ENCODE measurements around the gene MACROD1.

DNA sequence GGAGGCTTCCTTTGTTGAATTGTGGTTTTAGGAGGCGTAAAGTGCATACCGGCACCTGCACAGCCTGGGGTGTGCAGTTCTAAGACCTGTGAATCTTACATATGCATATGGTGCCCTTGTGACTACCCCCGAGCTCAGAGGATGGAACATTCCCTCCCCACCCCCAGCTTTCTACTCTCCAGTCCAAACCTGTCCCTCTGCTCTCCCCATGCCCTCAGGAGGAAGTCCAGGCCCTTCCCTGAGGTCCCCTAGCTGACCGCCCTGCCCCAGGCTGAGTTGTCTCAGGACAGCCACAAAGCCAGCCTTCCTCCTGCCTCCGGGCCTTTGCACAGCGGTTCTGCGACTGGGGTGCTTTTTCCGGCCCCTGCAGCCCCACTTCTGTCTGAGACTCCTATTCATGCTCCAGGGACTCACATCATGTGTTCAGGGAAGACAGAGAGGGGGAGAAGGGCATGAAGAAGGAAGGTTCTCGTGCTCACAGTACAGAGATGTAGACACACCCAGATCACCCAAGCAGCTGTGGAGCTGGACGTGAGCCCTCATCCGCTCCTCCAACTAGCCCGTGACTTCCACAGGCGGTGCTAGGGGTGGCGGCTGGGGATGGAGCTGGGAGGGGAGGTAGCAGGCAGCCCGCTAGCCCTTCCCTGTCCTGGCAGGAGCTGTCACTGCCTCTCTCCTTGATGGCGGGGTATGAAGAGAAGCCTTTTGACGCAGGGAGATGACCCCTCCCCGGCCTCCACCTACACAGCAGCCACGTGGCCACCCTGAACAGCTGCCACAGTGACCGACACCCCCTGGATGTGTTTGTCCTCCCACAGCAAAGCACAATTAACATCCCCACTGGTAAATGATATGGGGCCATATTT lies 79.4 kb downstream of the MACROD1 start:
- TF ChIP-seq CTCF (IDR thresholded peaks at IDR 0.05), result no peak
- no peak for TF ChIP-seq POLR2A (IDR thresholded peaks at IDR 0.05)
